ENCODE measurements around the gene INSC. TPM values are rescaled to one million over a fixed set of nuclear protein-coding genes. Genes with fewer than 3 reads are reported as not detected.

Gene INSC
- total RNA-seq, 1 donor from 2014 or later = not detected

DNA sequence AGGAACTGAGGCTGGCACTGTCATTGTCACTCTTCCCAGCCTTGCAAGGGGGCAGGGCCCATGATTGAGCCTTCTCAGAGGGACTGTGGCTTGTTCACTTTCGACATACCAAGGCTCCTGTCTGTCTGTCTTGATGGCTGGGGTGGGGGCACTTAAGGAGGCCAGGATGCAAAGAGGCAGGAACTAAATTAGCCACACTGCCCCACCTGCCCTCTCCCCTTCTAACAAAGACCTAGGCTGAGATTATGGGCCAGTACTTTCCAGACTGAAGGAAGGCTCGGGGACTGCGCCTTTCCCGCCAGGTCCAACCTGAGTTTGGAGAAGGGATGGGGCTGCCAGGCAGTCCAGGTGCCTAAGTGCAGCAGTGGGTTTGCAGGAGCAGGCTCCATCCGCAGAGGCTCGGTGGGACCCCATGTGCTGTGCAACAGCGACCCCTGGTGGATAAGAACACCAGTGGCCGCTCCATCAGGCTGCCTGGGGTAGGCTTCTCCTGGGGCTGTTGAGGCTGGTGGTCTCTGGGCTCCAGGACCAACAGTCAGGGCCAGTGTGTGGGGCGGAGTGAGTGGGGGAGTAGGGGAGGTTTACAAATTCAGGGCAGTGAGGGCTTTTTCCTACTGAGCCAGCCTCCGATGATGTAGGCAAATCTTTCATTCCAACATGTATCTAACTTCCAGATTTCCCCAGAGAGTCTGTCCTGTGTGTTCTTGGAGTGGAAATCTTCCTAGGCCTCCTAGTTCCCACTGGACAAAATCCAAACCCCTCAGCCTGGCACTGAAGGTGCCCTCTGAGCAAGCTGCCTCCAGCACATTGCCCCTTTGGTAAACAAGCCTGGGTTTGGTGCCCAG, 93.9 kb downstream of the INSC start:
- no peak overlapping the region for H3K27ac Mint-ChIP-seq
- H3K9me3 Mint-ChIP-seq = no peaks in the 10 kb centered on the region
- intact Hi-C loops (cut with micrococcal nuclease) = loop anchor here (1.0 to 5.0 kb wide), 4 partner anchors 107 to 416 kb away; partner anchors contain the start of gene CALCA
- peaks cover 11% of the 10 kb centered on the region for H3K27me3 Mint-ChIP-seq
- H3K36me3 Mint-ChIP-seq (ENCODE audit: low read depth) = no peaks in the 10 kb centered on the region
- no peaks in the 10 kb centered on the region for H3K4me1 Mint-ChIP-seq
- no peak overlapping the region for H3K4me3 Mint-ChIP-seq
- peak; percentile 93 for DNase-seq

DNA sequence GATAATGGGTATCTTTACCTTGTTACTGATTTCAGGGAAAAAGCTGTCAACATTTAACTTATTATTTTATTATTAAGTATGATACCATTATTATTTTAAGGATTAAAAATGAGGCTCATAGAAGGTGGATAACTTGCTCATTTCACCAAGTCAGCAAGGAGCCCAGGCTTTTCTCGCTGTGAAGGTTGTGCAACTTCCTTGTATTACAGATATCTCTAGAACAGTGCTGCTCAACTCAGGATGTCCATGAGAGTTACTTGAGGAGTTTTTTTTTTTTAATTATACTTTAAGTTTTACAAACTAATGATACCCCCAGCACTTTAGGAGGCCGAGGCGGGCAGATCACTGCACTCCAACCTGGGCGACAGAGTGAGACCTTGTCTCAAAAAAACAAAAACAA, 98.2 kb downstream of the INSC start:
- Mint-ChIP-seq H3K27me3 (peaks cover 5% of the 10 kb centered on the region), H3K27ac (no peak overlapping the region), H3K4me1 (no peaks in the 10 kb centered on the region), H3K36me3 (ENCODE audit: low read depth) (no peaks in the 10 kb centered on the region), H3K9me3 (no peaks in the 10 kb centered on the region), H3K4me3 (no peak overlapping the region)
- intact Hi-C loops (cut with micrococcal nuclease) = no loop called here
- DNase-seq = no peak

- H3K9me3 Mint-ChIP-seq = no peaks in the 10 kb centered on the region
- no peaks in the 10 kb centered on the region for H3K4me1 Mint-ChIP-seq
- no peak overlapping the region for H3K27ac Mint-ChIP-seq
- H3K36me3 Mint-ChIP-seq (ENCODE audit: low read depth) = no peaks in the 10 kb centered on the region
- intact Hi-C loops (cut with micrococcal nuclease) = no loop called here
- H3K27me3 Mint-ChIP-seq = peaks cover 5% of the 10 kb centered on the region
- DNase-seq = no peak
- no peak overlapping the region for H3K4me3 Mint-ChIP-seq
Measured at GRCh38 chr11:15213471-15214231, 98.9 kb downstream of the INSC start.

DNA sequence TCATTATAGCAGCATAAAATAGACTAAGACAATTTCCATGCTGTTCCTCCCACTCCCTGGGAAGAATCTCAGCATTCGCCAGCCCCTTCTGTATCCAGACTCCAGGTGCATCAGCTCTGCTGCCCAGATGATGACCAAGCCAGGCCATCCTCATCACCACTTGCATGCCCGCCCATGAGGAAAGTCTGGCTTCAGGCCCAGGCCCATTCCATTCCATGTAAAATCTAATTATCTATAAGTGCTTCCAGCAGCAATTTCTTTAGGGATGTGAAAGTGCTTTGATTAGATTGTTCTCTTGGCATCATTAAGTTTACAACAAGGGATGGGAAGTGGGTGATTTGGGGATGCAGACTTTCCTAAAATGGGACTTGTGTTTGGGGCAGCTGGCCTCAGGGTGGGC, 100.3 kb downstream of the INSC start:
- Mint-ChIP-seq H3K27ac (no peak overlapping the region), H3K9me3 (no peaks in the 10 kb centered on the region), H3K4me3 (no peak overlapping the region), H3K4me1 (no peaks in the 10 kb centered on the region), H3K27me3 (peaks cover 5% of the 10 kb centered on the region), H3K36me3 (ENCODE audit: low read depth) (no peaks in the 10 kb centered on the region)
- no peak for DNase-seq
- intact Hi-C loops (cut with micrococcal nuclease) = no loop called here

DNA sequence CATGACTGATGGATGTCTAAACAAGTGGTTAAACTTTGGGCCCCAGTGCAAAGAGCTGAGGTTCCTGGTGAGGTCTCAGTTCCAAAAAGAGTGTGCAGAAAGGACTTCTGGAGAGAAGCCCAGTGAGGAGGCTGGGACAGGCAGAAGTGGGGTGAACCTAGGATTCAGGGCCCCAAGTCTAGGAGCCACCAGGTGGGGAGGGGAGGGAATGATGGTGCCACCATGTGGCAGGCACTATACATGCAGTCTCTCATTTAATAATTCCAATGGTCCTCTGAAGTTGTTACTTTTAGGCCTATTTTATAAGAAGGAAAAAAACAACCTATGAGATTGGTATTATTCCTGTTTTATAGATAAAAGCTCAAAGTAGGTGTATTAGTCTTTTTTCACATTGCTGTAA, 102.0 kb downstream of the INSC start:
- H3K36me3 Mint-ChIP-seq (ENCODE audit: low read depth) = no peaks in the 10 kb centered on the region
- H3K4me1 Mint-ChIP-seq = no peaks in the 10 kb centered on the region
- H3K9me3 Mint-ChIP-seq = no peaks in the 10 kb centered on the region
- no peaks in the 10 kb centered on the region for H3K27me3 Mint-ChIP-seq
- no peak overlapping the region for H3K27ac Mint-ChIP-seq
- H3K4me3 Mint-ChIP-seq = no peak overlapping the region
- intact Hi-C loops (cut with micrococcal nuclease) = no loop called here
- DNase-seq = no peak

GRCh38 chr11:15217416-15217815, 102.7 kb downstream of the INSC start:
- Mint-ChIP-seq H3K4me1 (no peaks in the 10 kb centered on the region), H3K27ac (no peak overlapping the region), H3K9me3 (no peaks in the 10 kb centered on the region), H3K36me3 (ENCODE audit: low read depth) (no peaks in the 10 kb centered on the region), H3K4me3 (no peak overlapping the region), H3K27me3 (no peaks in the 10 kb centered on the region)
- intact Hi-C loops (cut with micrococcal nuclease) = no loop called here
- no peak for DNase-seq

- no peak for DNase-seq
- no peaks in the 10 kb centered on the region for H3K9me3 Mint-ChIP-seq
- H3K27me3 Mint-ChIP-seq = no peaks in the 10 kb centered on the region
- H3K4me3 Mint-ChIP-seq = no peak overlapping the region
- intact Hi-C loops (cut with micrococcal nuclease) = no loop called here
- no peaks in the 10 kb centered on the region for H3K4me1 Mint-ChIP-seq
- no peak overlapping the region for H3K27ac Mint-ChIP-seq
- H3K36me3 Mint-ChIP-seq (ENCODE audit: low read depth) = no peaks in the 10 kb centered on the region
Measured at GRCh38 chr11:15222777-15223176, 108.1 kb downstream of the INSC start.

DNA sequence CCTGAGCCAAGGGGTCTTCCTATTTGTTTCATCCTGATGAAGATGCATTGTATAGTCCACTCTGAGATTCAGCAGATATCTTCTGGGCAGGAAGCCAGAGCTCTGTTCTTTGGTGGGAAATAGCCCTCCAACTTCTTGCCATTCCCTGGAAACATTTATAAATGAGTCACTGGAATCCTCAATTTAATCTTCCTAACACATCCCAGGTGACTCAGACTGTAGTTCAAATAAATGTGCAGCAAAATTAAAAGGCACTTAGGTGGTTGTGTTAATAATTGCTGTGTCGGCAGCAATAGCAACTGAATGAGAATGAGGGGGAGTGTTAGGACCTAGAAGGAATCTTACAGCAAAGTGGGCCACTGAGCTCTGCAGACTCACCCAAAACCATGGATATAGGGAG, 108.6 kb downstream of the INSC start:
- H3K4me3 Mint-ChIP-seq = no peak overlapping the region
- no peak overlapping the region for H3K27ac Mint-ChIP-seq
- H3K9me3 Mint-ChIP-seq = no peaks in the 10 kb centered on the region
- no peaks in the 10 kb centered on the region for H3K36me3 Mint-ChIP-seq (ENCODE audit: low read depth)
- no peak for DNase-seq
- peaks cover 2% of the 10 kb centered on the region for H3K27me3 Mint-ChIP-seq
- H3K4me1 Mint-ChIP-seq = no peaks in the 10 kb centered on the region
- intact Hi-C loops (cut with micrococcal nuclease) = no loop called here

- H3K27me3 Mint-ChIP-seq = peaks cover 2% of the 10 kb centered on the region
Measured at GRCh38 chr11:15224466-15224865, 109.7 kb downstream of the INSC start.

GRCh38 chr11:15227011-15227410, 112.3 kb downstream of the INSC start:
- Mint-ChIP-seq H3K27ac (no peak overlapping the region), H3K27me3 (peaks cover 2% of the 10 kb centered on the region), H3K9me3 (no peaks in the 10 kb centered on the region), H3K4me1 (no peaks in the 10 kb centered on the region), H3K36me3 (ENCODE audit: low read depth) (no peaks in the 10 kb centered on the region), H3K4me3 (no peak overlapping the region)
- intact Hi-C loops (cut with micrococcal nuclease) = no loop called here
- DNase-seq = no peak

More at GRCh38 chr11:15224466-15224865, 109.7 kb downstream of the INSC start:
- no peaks in the 10 kb centered on the region for H3K9me3 Mint-ChIP-seq
- intact Hi-C loops (cut with micrococcal nuclease) = no loop called here
- no peaks in the 10 kb centered on the region for H3K36me3 Mint-ChIP-seq (ENCODE audit: low read depth)
- no peak for DNase-seq
- no peak overlapping the region for H3K4me3 Mint-ChIP-seq
- no peak overlapping the region for H3K27ac Mint-ChIP-seq
- no peaks in the 10 kb centered on the region for H3K4me1 Mint-ChIP-seq

DNA sequence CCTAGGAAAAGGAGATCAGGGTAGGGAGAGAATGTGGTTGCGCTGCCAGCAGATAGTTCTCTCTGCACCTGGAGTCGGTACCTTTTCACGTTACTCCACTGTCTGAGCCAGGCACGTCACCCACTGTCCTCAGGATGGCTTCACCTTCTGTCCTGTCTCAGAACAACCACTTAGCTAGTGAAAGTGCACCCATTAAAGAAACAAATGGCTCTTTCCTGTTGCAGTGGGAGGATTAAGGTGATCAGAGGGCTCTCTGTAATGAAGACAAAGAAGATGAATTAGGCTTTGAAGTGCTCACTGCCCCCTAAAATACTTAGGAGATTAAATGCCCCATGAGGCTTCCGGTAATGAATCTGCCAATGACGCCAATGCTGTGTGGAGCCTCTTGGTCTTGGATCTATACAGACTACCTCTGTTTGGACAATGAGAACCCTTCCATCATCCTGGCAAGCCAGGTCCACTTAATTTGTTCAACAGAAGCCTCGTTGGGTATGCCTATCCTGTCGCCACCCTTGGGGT, 113.7 kb downstream of the INSC start:
- Mint-ChIP-seq H3K4me1 (no peaks in the 10 kb centered on the region), H3K9me3 (no peaks in the 10 kb centered on the region), H3K36me3 (ENCODE audit: low read depth) (no peaks in the 10 kb centered on the region), H3K4me3 (no peak overlapping the region), H3K27ac (no peak overlapping the region), H3K27me3 (peaks cover 5% of the 10 kb centered on the region)
- DNase-seq = no peak
- intact Hi-C loops (cut with micrococcal nuclease) = no loop called here

DNA sequence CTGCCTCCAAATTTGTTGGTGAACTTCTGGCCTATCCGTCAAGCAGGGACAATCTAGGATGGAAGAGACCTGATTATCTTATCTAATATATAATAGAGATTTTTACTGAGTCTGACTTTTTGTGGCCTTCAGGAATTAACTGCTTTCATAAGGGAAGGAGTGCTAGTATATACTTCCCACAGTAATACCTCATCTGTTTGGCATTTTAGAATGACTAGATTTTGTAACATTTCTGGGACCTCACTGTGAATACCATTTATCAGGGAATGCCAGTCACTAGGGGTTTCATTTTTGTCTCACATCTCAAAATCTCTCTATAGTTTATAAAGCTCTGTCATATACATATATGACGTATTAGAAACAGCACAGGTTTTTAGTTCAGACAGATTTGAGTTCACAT, 114.3 kb downstream of the INSC start:
- Mint-ChIP-seq H3K4me3 (no peak overlapping the region), H3K9me3 (no peaks in the 10 kb centered on the region), H3K36me3 (ENCODE audit: low read depth) (no peaks in the 10 kb centered on the region), H3K4me1 (no peaks in the 10 kb centered on the region), H3K27me3 (peaks cover 6% of the 10 kb centered on the region), H3K27ac (no peak overlapping the region)
- no peak for DNase-seq
- intact Hi-C loops (cut with micrococcal nuclease) = no loop called here

DNA sequence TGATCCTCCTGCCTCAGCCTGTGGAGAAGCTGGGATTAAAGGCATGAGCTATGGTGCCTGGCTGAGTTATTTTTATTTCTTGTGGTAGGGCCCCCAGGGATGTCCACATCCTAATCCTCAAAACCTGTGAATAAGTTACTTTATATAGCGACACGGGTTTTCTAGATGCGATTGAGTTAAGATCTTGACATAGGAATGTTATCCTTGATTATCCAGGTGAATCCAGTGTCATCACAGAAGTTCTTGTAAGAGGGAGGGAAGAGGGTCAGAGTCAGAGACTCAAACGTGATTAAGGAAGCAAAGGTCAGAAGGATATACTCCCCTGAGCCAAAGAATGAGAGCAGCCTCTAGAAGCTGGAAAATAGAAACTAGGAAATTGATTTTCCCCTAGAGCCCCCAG, 117.8 kb downstream of the INSC start:
- intact Hi-C loops (cut with micrococcal nuclease) = no loop called here
- no peak overlapping the region for H3K4me3 Mint-ChIP-seq
- peaks cover 6% of the 10 kb centered on the region for H3K27me3 Mint-ChIP-seq
- no peak overlapping the region for H3K27ac Mint-ChIP-seq
- no peaks in the 10 kb centered on the region for H3K9me3 Mint-ChIP-seq
- DNase-seq = no peak
- no peaks in the 10 kb centered on the region for H3K36me3 Mint-ChIP-seq (ENCODE audit: low read depth)
- H3K4me1 Mint-ChIP-seq = no peaks in the 10 kb centered on the region
